IPS DF 19.7 (cell line): ENCODE results near the gene IMMP2L.
A peak's percentile ranks its signal among the peaks of the same experiment; 100 is the strongest.
"Not testable (repeated sequence)": the region's sequence is repeated elsewhere in the genome, so short reads cannot be mapped to it uniquely, and the experiment has no call there.

Source experiments
- DNase-seq: peaks from one replicate; pipeline ENCODE4 v3.0.0-alpha.2; 2013; ENCODE audit warnings: low read depth, low spot score

IMMP2L gene

GRCh38 chr7:111077001-111077400, 485.3 kb downstream of the IMMP2L start:
- no peak for DNase-seq

- no peak for DNase-seq
Observed at GRCh38 chr7:111076205-111076604, 486.1 kb downstream of the IMMP2L start.

GRCh38 chr7:111075498-111075897, 486.8 kb downstream of the IMMP2L start:
- DNase-seq: no peak

GRCh38 chr7:111074748-111075146, 487.5 kb downstream of the IMMP2L start:
- DNase-seq: no peak

- no peak for DNase-seq
Observed at GRCh38 chr7:111074071-111074747, 488.1 kb downstream of the IMMP2L start.

GRCh38 chr7:111072658-111073057, 489.6 kb downstream of the IMMP2L start:
- not testable (repeated sequence) for DNase-seq

GRCh38 chr7:111071556-111071955, 490.7 kb downstream of the IMMP2L start:
- DNase-seq: no peak

GRCh38 chr7:111068618-111069017, 493.7 kb downstream of the IMMP2L start:
- DNase-seq: no peak

- DNase-seq: no peak
Observed at GRCh38 chr7:111067682-111068081, 494.6 kb downstream of the IMMP2L start.

- no peak for DNase-seq
Observed at GRCh38 chr7:111067251-111067650, 495.0 kb downstream of the IMMP2L start.

GRCh38 chr7:111063166-111063565, 499.1 kb downstream of the IMMP2L start:
- no peak for DNase-seq

GRCh38 chr7:111059833-111060232, 502.5 kb downstream of the IMMP2L start:
- DNase-seq: no peak

GRCh38 chr7:111057066-111057465, 505.2 kb downstream of the IMMP2L start:
- DNase-seq: no peak

GRCh38 chr7:111056371-111056770, 505.9 kb downstream of the IMMP2L start:
- DNase-seq: no peak

- DNase-seq: no peak
Observed at GRCh38 chr7:111053035-111053434, 509.3 kb downstream of the IMMP2L start.

- peak; percentile 69 for DNase-seq
Observed at GRCh38 chr7:111051832-111052231, 510.5 kb downstream of the IMMP2L start.

- no peak for DNase-seq
Observed at GRCh38 chr7:111050875-111051416, 511.3 kb downstream of the IMMP2L start.

- no peak for DNase-seq
Observed at GRCh38 chr7:111049971-111050680, 512.2 kb downstream of the IMMP2L start.

- no peak for DNase-seq
Observed at GRCh38 chr7:111047595-111047994, 514.7 kb downstream of the IMMP2L start.

- DNase-seq: no peak
Observed at GRCh38 chr7:111045449-111045848, 516.8 kb downstream of the IMMP2L start.

GRCh38 chr7:111043561-111043960, 518.7 kb downstream of the IMMP2L start:
- no peak for DNase-seq

- DNase-seq: no peak
Observed at GRCh38 chr7:111042842-111043241, 519.5 kb downstream of the IMMP2L start.

GRCh38 chr7:111041577-111041976, 520.7 kb downstream of the IMMP2L start:
- DNase-seq: no peak
